ENCODE measurements around the gene APOBEC4.

GRCh38 chr1:183652547-183653461, at the start of gene APOBEC4:
- no peak for TF ChIP-seq CTCF (IDR thresholded peaks at IDR 0.05)
- TF ChIP-seq EZH2 (IDR thresholded peaks at IDR 0.05) = no peak

Measured in neural progenitor cell (in vitro differentiated cells).